NCI-H748 treated with DMSO at 0.1 percent for 48 hours (cell line): ENCODE data around the gene CRYZL1.
"Not testable (repeated sequence)": the region's sequence is repeated elsewhere in the genome, so short reads cannot be mapped to it uniquely, and the experiment has no call there.

Experiments used
- DNase-seq: peaks from one replicate; lab custom pipeline; 2025; lab: John Stamatoyannopoulos, UW

The CRYZL1 gene

GRCh38 chr21:33641352-33642026, at the start of gene CRYZL1:
Gene CRYZL1, minus strand, starts transcription at chr21:33641741. Its CDS starts 10,190 bp downstream, at chr21:33631551.
- peak; percentile 95 for DNase-seq

GRCh38 chr21:33690874-33691273, 49.3 kb upstream of the CRYZL1 start:
- no peak for DNase-seq

DNA sequence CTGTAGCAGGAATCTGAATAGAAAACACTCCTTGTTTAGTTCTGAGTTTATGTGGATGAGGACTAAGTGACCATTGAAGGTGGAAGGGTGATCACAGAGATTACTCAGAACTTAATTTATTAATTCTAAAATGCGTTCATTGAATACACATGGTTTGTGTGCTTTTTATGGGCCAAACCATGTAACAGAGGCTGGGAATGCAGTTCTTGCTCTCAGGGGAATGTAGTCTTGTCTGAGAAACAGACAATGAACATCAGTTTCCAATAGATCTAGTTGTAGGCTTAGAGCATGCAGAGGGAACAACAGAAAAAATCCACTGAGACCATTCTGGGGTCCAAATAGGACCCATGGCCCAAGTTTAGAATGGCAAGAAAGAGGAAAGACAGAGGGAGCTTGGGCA, 46.8 kb upstream of the CRYZL1 start:
- no peak for DNase-seq

- no peak for DNase-seq
These were observed 46.1 kb upstream of the CRYZL1 start for GRCh38 chr21:33687634-33688033.

- no peak for DNase-seq
These were observed 44.8 kb upstream of the CRYZL1 start for GRCh38 chr21:33686386-33686785.

- no peak for DNase-seq
These were observed 44.2 kb upstream of the CRYZL1 start for GRCh38 chr21:33685613-33686197.

- no peak for DNase-seq
These were observed 43.5 kb upstream of the CRYZL1 start for GRCh38 chr21:33684923-33685560.

GRCh38 chr21:33684068-33684467, 42.5 kb upstream of the CRYZL1 start:
- no peak for DNase-seq

GRCh38 chr21:33682992-33683627, 41.6 kb upstream of the CRYZL1 start:
- DNase-seq = no peak

- DNase-seq = no peak
These were observed 39.3 kb upstream of the CRYZL1 start for GRCh38 chr21:33680870-33681269.

- DNase-seq = no peak
These were observed 35.9 kb upstream of the CRYZL1 start for GRCh38 chr21:33677450-33677849.

GRCh38 chr21:33676666-33677065, 35.1 kb upstream of the CRYZL1 start:
- DNase-seq = not testable (repeated sequence)

GRCh38 chr21:33674226-33674625, 32.7 kb upstream of the CRYZL1 start:
- no peak for DNase-seq

DNA sequence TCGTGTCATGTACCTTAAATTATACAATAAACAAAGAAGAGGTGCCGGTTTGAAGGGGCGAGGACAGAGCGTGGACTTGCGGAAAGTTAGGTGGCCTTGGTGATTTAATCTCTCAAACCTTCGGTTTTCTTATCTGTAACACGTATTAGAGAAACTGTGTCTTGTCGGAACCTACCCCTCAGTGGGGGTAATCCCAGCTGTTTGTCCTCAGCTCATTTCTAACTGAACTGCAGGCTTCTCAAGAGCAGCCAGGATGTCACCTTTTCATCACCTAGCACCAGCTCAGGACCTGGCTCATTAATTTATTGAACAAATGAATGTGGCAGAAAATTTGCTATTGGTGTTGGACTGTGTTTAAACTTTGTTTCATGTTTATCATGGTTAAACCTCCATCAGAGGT, 31.9 kb upstream of the CRYZL1 start:
- no peak for DNase-seq

GRCh38 chr21:33670076-33670978, 28.8 kb upstream of the CRYZL1 start:
- DNase-seq = no peak

- DNase-seq = no peak
These were observed 27.1 kb upstream of the CRYZL1 start for GRCh38 chr21:33668620-33669019.

DNA sequence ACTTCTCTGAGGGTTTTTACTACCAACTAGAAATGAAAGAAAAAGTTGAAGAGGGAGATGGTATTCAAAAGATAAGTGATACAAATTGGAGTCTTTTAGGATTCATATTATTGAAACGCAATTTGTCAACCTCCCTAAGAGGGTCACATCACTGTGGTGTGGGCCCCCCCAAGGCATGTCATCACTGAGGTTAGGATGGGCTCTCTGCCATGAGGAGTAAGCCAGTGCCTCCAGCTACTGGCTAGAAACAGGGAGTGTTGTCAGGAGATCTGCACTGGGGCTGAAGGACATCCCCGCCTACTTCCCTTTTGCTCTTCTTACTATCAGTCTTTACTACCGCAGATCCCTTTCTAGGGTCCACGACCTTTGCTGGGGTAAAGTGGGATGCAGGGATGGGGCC, 26.6 kb upstream of the CRYZL1 start:
- no peak for DNase-seq

DNA sequence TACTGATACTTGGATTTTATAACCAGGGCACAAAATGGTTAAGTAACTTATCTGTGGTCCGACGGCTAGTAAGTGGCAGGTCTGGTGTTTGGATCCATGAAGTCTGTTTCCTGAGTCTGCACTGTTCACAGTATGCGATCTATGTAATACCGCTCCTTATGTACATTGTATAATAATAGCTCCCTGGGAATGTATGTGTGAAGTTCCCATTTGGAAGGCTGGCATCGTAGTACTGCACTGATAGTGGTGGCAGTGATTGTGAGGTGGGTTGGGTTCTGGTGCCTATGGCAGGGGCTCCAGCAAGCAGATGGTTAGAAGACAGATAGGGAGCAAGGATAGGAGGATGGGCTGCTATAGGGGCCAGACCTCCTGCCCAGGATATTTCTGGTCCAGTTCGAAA, 26.1 kb upstream of the CRYZL1 start:
- DNase-seq = no peak

- no peak for DNase-seq
These were observed 24.6 kb upstream of the CRYZL1 start for GRCh38 chr21:33666153-33666552.

GRCh38 chr21:33664135-33664534, 22.6 kb upstream of the CRYZL1 start:
- DNase-seq = no peak

DNA sequence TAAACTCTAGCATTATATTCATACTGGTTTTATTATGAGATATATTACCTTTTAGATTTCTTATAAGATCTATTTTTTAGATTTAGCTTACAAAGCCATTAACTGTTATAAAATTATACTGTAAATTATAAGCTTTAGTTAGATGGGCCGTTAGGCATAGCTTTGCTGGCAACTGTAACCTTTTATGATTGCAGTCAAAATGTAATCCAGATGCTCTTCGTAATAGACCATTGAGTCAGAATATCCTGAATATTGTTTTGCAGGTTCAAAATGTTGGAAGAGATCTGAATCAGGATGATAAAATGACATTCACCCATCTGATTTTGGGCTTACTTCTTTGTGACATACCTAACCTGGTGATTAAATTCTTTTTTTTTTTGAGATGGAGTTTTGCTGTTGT, 21.7 kb upstream of the CRYZL1 start:
- no peak for DNase-seq

DNA sequence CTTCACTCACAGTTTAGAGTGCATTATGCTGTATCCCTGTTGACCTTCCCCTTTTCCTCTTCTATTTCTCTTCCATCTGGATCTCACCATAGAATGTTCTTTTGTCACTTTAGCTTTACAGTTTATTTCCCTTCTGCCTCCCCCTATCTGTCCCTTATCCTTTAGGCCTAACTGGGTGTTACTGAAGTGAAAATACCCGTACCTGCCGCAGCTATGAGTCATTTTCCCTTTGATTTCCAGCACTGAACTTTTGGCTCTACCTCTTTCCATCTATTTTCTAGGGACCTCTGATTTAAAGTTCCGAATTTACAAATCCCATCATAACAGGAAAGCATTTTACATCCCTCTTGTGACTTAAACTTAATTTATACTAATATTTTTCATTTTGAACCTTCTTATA, 20.5 kb upstream of the CRYZL1 start:
- DNase-seq = no peak
